Stimulated activated CD4-positive, alpha-beta T cell treated with anti-CD3 and anti-CD28 coated beads, Interleukin-15, amount 100 ng/mL, for 1 hour (primary cell): Measurements from ENCODE around the gene PCCA.
"Not testable (repeated sequence)": the region's sequence is repeated elsewhere in the genome, so short reads cannot be mapped to it uniquely, and the experiment has no call there.

ENCODE experiments used
- DNase-seq, 2 donors: peaks; one replicate each; pipeline ENCODE4 v3.0.0-alpha.2; 2020; ENCODE audit warnings: low read depth in 1 of 2, low spot score in 1 of 2

The PCCA gene

GRCh38 chr13:100184095-100184494 is 95.2 kb downstream of the PCCA start:
- no peak for DNase-seq

- DNase-seq = no peak
Observed at GRCh38 chr13:100195568-100195967, 106.7 kb downstream of the PCCA start.

GRCh38 chr13:100196375-100196774 is 107.5 kb downstream of the PCCA start:
- no peak for DNase-seq

- no peak for DNase-seq
Observed at GRCh38 chr13:100197116-100197515, 108.2 kb downstream of the PCCA start.

- DNase-seq = no peak
Observed at GRCh38 chr13:100197591-100198365, 108.9 kb downstream of the PCCA start.

GRCh38 chr13:100203696-100204367 is 114.9 kb downstream of the PCCA start:
- DNase-seq = no peak

- DNase-seq = no peak
Observed at GRCh38 chr13:100208002-100208401, 119.1 kb downstream of the PCCA start.

GRCh38 chr13:100208626-100209025 is 119.7 kb downstream of the PCCA start:
- no peak for DNase-seq

- no peak for DNase-seq
Observed at GRCh38 chr13:100209857-100210825, 121.2 kb downstream of the PCCA start.

- no peak for DNase-seq
Observed at GRCh38 chr13:100211016-100211710, 122.3 kb downstream of the PCCA start.

- no peak for DNase-seq
Observed at GRCh38 chr13:100212904-100213553, 124.1 kb downstream of the PCCA start.

GRCh38 chr13:100213576-100213975 is 124.7 kb downstream of the PCCA start:
- no peak for DNase-seq

- DNase-seq = no peak
Observed at GRCh38 chr13:100214886-100215285, 126.0 kb downstream of the PCCA start.

- no peak for DNase-seq
Observed at GRCh38 chr13:100221166-100221565, 132.3 kb downstream of the PCCA start.

GRCh38 chr13:100223966-100224530 is 135.2 kb downstream of the PCCA start:
- not testable (repeated sequence) for DNase-seq

- no peak for DNase-seq
Observed at GRCh38 chr13:100229603-100230002, 140.7 kb downstream of the PCCA start.

- no peak for DNase-seq
Observed at GRCh38 chr13:100230769-100231149, 141.9 kb downstream of the PCCA start.

GRCh38 chr13:100231176-100231575 is 142.3 kb downstream of the PCCA start:
- no peak for DNase-seq

GRCh38 chr13:100234006-100234405 is 145.1 kb downstream of the PCCA start:
- DNase-seq = no peak

- DNase-seq = no peak
Observed at GRCh38 chr13:100234524-100235136, 145.7 kb downstream of the PCCA start.
